ENCODE data around the gene SDE2.

The SDE2 gene

DNA sequence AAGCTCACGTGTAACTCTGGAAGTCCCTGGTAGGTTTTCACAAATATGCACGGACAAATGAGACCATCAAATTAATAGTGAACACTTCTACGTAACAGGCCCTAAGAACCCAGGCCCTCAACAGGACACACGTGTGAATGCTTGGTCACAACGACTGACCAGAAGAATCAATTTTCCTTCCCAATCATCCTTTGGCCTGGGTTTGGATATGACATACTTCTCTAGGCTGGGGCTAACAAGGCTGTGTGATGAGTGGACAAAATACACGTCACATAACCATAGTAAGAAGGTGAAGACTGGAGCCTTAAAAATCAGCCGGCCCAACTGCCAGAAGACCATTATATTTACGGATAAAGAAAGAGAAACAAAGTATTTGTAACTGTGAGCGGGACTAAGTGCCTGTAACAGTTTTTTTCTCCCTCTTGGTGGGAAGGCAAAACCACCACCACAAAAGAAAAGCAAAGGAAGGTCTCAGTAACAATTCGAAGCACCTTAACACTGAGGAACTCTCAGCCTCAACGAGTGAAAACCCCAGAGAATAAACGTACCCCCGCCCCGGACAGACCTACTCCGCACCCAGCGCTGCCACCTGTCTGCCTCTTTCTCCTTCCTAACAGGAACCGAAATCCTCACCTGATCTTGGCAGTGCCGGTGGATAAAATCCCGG, 450 bp downstream of the SDE2 start:
- TF ChIP-seq, protein P1, sequence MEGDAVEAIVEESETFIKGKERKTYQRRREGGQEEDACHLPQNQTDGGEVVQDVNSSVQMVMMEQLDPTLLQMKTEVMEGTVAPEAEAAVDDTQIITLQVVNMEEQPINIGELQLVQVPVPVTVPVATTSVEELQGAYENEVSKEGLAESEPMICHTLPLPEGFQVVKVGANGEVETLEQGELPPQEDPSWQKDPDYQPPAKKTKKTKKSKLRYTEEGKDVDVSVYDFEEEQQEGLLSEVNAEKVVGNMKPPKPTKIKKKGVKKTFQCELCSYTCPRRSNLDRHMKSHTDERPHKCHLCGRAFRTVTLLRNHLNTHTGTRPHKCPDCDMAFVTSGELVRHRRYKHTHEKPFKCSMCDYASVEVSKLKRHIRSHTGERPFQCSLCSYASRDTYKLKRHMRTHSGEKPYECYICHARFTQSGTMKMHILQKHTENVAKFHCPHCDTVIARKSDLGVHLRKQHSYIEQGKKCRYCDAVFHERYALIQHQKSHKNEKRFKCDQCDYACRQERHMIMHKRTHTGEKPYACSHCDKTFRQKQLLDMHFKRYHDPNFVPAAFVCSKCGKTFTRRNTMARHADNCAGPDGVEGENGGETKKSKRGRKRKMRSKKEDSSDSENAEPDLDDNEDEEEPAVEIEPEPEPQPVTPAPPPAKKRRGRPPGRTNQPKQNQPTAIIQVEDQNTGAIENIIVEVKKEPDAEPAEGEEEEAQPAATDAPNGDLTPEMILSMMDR (IDR thresholded peaks at IDR 0.05; ENCODE audit: unreplicated experiment in 3 of 3), result no peak
- peaks cover 8% of the 10 kb centered on the region for H3K36me3 Mint-ChIP-seq (ENCODE audit: low read depth)

DNA sequence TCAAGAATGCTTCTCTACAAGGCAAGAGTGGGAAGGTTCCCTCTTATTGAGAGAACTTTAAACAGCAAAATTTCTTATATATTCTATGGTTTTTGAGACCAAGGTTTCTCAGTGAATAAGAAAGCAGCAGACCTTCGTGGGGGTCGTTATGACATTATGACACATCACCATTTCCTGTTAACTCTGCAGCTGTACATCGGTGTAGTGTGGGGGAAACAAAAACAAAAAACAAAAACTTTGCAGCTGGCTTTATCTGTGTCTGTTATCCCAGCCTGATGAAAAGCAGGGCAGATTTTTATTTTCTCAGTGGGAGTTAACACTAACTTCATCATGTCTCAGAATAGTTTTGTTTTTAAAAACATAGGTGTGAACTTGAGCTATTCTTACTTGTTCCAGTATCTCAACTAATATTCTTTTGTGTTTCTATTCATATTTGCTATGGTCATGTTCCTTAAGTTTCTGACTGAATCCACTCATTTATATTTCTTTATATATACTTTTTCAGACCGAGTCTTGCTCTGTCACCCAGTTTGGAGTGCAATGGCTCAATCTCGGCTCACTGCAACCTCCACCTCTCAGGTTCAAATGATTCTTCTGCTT, 2.1 kb downstream of the SDE2 start:
- Mint-ChIP-seq H3K4me1 (peaks cover 30% of the 10 kb centered on the region), H3K36me3 (ENCODE audit: low read depth) (peaks cover 18% of the 10 kb centered on the region), H3K4me3 (peak overlapping the region; percentile 100), H3K27me3 (ENCODE audit: low read depth) (no peaks in the 10 kb centered on the region), H3K27ac (peak overlapping the region in 2 of 3 experiments; percentile 37 to 70), H3K9me3 (no peaks in the 10 kb centered on the region)
- TF ChIP-seq, protein P1 (IDR thresholded peaks at IDR 0.05; ENCODE audit: unreplicated experiment in 3 of 3), result no peak

More for the DNA sequence above, 450 bp downstream of the SDE2 start:
- Mint-ChIP-seq H3K27ac (peak overlapping the region; percentile 93 to 99 (median 97)), H3K27me3 (ENCODE audit: low read depth) (no peaks in the 10 kb centered on the region), H3K9me3 (no peaks in the 10 kb centered on the region), H3K4me3 (peak overlapping the region; percentile 100), H3K4me1 (peaks cover 30% of the 10 kb centered on the region)

DNA sequence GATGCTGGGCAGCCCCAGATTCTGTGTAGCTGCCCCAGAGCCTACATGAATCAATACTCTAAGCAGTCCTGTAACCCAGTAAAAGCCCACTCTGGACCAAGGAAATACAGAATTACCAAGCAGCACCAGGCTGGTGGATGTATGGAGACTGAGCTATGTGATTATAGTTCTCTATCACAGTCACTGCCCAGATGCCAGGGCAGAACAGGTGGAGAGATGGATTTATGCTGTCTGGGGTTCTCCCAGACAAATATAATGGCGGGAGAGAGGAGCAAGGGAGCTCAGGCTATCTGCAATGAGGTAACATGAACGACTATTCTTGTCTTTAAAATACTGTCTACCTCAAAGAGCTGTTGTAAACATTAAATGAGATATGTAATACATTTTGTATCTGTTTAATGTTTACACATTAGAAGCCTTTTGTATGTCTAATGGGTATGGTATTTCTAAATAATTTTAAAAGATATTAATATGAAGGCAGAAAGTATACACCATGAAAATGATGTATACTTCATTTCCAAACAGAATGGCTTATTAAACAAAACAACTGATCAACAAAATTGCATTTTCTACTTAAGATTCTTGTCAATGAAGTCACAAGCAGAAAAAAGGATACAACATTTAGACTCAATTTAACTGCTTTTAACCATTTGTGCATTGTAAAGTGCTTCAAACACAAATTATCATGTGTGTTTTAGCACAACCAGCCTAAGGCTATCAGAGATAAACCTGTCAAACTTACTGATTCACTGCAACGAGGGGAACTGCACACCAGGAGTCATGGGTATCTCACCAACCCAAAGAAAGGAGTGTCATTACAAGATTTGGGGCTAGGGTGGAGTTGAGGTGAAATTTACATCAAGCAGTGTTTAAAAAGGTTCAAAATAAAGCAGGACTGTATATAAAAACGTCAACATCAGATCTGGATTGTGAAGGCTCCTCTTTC, 3.0 kb downstream of the SDE2 start:
- H3K9me3 Mint-ChIP-seq, result no peaks in the 10 kb centered on the region
- peaks cover 26% of the 10 kb centered on the region for H3K36me3 Mint-ChIP-seq (ENCODE audit: low read depth)
- H3K27ac Mint-ChIP-seq, result peak overlapping the region in 2 of 3 experiments; percentile 37 to 70
- TF ChIP-seq, protein P1 (IDR thresholded peaks at IDR 0.05; ENCODE audit: unreplicated experiment in 3 of 3), result no peak
- peaks cover 30% of the 10 kb centered on the region for H3K4me1 Mint-ChIP-seq
- H3K27me3 Mint-ChIP-seq (ENCODE audit: low read depth), result no peaks in the 10 kb centered on the region
- H3K4me3 Mint-ChIP-seq, result peak overlapping the region; percentile 70 to 81 (median 75)

DNA sequence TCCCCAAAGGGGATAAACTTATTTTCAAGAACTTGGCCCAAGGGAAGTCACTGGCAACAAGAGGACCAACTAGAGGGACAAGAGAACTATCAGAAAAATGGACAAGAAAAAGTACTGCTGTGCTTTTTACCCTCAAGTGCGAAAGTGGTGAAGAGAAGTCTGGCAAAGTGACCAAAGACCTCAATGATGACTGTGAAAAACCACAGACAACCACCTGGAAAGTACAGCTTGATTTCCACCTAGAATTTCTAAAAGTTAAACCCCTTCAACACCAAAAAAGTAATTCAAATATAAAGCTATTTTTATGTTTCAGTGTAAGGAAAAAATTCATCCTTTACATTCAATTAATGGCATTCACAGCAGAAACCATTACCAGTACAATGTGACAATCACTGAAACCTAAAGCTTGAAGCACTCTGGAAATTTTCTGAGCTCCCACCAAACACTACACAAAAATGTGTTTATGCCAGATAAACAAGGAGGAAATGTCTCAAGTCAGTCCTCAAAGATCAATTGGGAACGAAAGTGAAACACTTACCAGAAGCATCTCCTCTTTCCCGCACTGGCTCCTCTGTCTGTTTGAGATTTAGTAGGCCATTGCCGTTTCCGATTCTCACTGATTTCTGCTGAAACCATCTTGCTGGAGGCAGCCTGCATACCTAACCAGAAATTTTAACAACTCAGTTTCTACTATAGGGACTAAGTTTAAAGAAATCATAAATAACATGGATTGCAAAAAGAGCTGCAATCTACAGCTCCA, 8.3 kb downstream of the SDE2 start:
- peaks cover 6% of the 10 kb centered on the region for H3K4me1 Mint-ChIP-seq
- H3K27me3 Mint-ChIP-seq (ENCODE audit: low read depth), result no peaks in the 10 kb centered on the region
- H3K36me3 Mint-ChIP-seq (ENCODE audit: low read depth), result peaks cover 57% of the 10 kb centered on the region
- no peaks in the 10 kb centered on the region for H3K9me3 Mint-ChIP-seq
- no peak overlapping the region for H3K27ac Mint-ChIP-seq
- no peak overlapping the region for H3K4me3 Mint-ChIP-seq
- TF ChIP-seq, protein P1 (IDR thresholded peaks at IDR 0.05; ENCODE audit: unreplicated experiment in 3 of 3), result no peak

DNA sequence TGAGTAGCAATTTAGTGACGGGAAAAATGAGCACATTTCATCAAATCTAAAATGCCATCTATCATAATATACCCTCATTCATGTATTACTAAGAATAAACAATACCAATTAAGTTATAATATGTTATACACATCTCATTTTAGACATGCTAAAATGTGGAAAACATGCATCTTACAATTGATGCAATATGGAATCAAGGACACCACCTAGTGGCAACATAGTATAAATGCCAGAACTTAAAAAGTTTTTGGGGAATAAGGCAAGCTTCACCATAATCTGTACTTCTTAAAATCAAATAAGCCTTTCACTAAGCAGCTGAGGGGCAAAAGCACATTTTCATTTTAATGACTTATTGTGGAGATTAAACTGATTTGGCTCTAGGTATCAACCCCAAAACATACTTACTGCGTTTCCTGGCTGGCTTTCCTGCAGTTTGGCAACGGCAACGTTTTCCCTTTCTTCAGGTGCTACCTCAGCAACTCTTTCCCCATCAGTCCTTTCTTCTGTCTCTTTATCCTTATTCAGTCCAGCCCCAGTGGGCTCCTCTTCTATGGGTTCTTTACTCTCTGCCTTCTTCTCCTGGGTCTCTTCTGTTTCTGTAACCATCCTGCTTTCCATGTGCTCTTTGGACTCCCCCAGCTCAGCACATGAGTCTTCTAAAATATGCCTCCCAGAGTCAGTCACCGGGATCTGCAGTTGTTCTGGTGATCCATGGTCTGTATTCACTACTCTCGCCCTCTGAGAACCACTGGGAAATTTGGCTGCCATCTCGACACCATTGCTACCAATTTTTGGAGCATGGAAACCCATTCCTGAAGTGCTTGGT, 11.4 kb downstream of the SDE2 start:
- no peak overlapping the region for H3K4me3 Mint-ChIP-seq
- H3K4me1 Mint-ChIP-seq, result no peaks in the 10 kb centered on the region
- H3K27me3 Mint-ChIP-seq (ENCODE audit: low read depth), result no peaks in the 10 kb centered on the region
- H3K36me3 Mint-ChIP-seq (ENCODE audit: low read depth), result peaks cover 71% of the 10 kb centered on the region
- peak overlapping the region in 1 of 3 experiments; percentile 1 for H3K27ac Mint-ChIP-seq
- H3K9me3 Mint-ChIP-seq, result peaks cover 7% of the 10 kb centered on the region
- TF ChIP-seq, protein P1 (IDR thresholded peaks at IDR 0.05; ENCODE audit: unreplicated experiment in 3 of 3), result peak; percentile 68 to 76 (median 70)
